Neural cell (in vitro differentiated cells): ENCODE results near the gene YWHAE. TPM values are rescaled to one million over a fixed set of nuclear protein-coding genes. Genes with fewer than 3 reads are reported as not detected.
"Not testable (repeated sequence)": the region's sequence is repeated elsewhere in the genome, so short reads cannot be mapped to it uniquely, and the experiment has no call there.

ENCODE experiments used
- H2AFZ ChIP-seq: fragments of 200-600, 300-800 bp; sonication (generic), shearing (Covaris generic); 2 replicates; pipeline ENCODE4 v1.6.0; 2014; ENCODE audit warnings: low read depth, mild to moderate bottlenecking, antibody characterized with exemption, low read length, moderate library complexity
- H3F3A ChIP-seq: fragments of 200-600 bp; shearing (Covaris generic); 2 replicates; pipeline ENCODE4 v1.6.1; 2016; ENCODE audit warnings: mild to moderate bottlenecking, moderate library complexity, mixed read lengths, antibody characterized with exemption, low read length; ENCODE audit not compliant: insufficient read depth, poor library complexity, severe bottlenecking
- H3K27ac ChIP-seq: fragments of 200-600, 300-800 bp; sonication (generic), shearing (Covaris generic); 2 replicates; pipeline ENCODE4 v1.5.1; 2014; ENCODE audit warnings: mild to moderate bottlenecking, low read length, moderate library complexity
- H3K27me3 ChIP-seq: fragments of 300-800, 200-600 bp; sonication (generic), shearing (Covaris generic); 2 replicates; pipeline ENCODE4 v1.6.0; 2014; ENCODE audit warnings: mild to moderate bottlenecking, low read depth, low read length, moderate library complexity; ENCODE audit not compliant: insufficient read depth
- H3K36me3 ChIP-seq: fragments of 300-800, 200-600 bp; sonication (generic), shearing (Covaris generic); 2 replicates; pipeline ENCODE4 v1.5.1; 2014; ENCODE audit warnings: mild to moderate bottlenecking, antibody characterized with exemption, low read length, moderate library complexity; ENCODE audit not compliant: insufficient read depth
- H3K4me2 ChIP-seq: fragments of 300-800, 200-600 bp; sonication (generic), shearing (Covaris generic); 2 replicates; pipeline ENCODE4 v1.6.0; 2014; ENCODE audit warnings: mild to moderate bottlenecking, low read length
- H3K4me3 ChIP-seq: fragments of 300-800, 200-600 bp; sonication (generic), shearing (Covaris generic); 2 replicates; pipeline ENCODE4 v1.5.1; 2014; ENCODE audit warnings: mild to moderate bottlenecking, low read length, moderate library complexity
- H3K79me2 ChIP-seq: fragments of 200-600 bp; shearing (Covaris generic); replicated peaks from 2 replicates; pipeline ENCODE4 v1.6.0; 2014; ENCODE audit warnings: mild to moderate bottlenecking, low read length, moderate library complexity; ENCODE audit not compliant: insufficient read depth
- H3K9ac ChIP-seq: fragments of 300-800, 200-600 bp; sonication (generic), shearing (Covaris generic); 2 replicates; pipeline ENCODE4 v1.6.1; 2016; ENCODE audit warnings: mild to moderate bottlenecking, low read length, mixed read lengths
- H3K9me2 ChIP-seq: fragments of 200-600 bp; shearing (Covaris generic); 2 replicates; pipeline ENCODE4 v1.6.1; 2016; ENCODE audit warnings: mild to moderate bottlenecking, low read length, mixed read lengths; ENCODE audit not compliant: insufficient read depth
- H3K9me3 ChIP-seq: fragments of 200-600, 300-800 bp; sonication (generic), shearing (Covaris generic); 2 replicates; pipeline ENCODE4 v1.6.1; 2016; ENCODE audit warnings: mild to moderate bottlenecking, mixed run types, low read length, moderate library complexity, mixed read lengths
- H4K20me1 ChIP-seq: fragments of 200-600 bp; shearing (Covaris generic); 2 replicates; pipeline ENCODE4 v1.6.1; 2016; ENCODE audit warnings: mild to moderate bottlenecking, mixed run types; ENCODE audit not compliant: insufficient read depth
- CTCF ChIP-seq: fragments of 450-650 bp; IDR thresholded peaks from 2 replicates; pipeline ENCODE4 v1.5.1; 2014; ENCODE audit warnings: antibody characterized with exemption, mild to moderate bottlenecking, moderate library complexity; ENCODE audit not compliant: poor library complexity, severe bottlenecking
- EP300 ChIP-seq: fragments of 450-650 bp; conservative IDR thresholded peaks from 2 replicates; pipeline ENCODE4 v1.6.1; 2014; ENCODE audit warnings: antibody characterized with exemption, mild to moderate bottlenecking, moderate library complexity; ENCODE audit not compliant: poor library complexity, severe bottlenecking
- EZH2 ChIP-seq: fragments of 200-600, 300-800 bp; shearing (Covaris generic), sonication (generic); IDR thresholded peaks from 2 replicates; pipeline ENCODE4 v1.6.1; 2014; ENCODE audit warnings: antibody characterized with exemption, low read length, borderline replicate concordance, mild to moderate bottlenecking; ENCODE audit not compliant: insufficient read depth, poor library complexity, severe bottlenecking
- MXI1 ChIP-seq: fragments of 450-650 bp; conservative IDR thresholded peaks from 2 replicates; pipeline ENCODE4 v1.6.1; 2014; ENCODE audit warnings: antibody characterized with exemption, mild to moderate bottlenecking; ENCODE audit not compliant: poor library complexity, severe bottlenecking
- POLR2AphosphoS5 ChIP-seq: IDR thresholded peaks from 2 replicates; pipeline ENCODE4 v1.6.1; 2012
- RAD21 ChIP-seq: fragments of 450-650 bp; conservative IDR thresholded peaks from 2 replicates; pipeline ENCODE4 v1.6.1; 2014; ENCODE audit warnings: antibody characterized with exemption, mild to moderate bottlenecking, moderate library complexity
- REST ChIP-seq: IDR thresholded peaks from 2 replicates; pipeline ENCODE4 v1.6.1; 2012; ENCODE audit warnings: borderline replicate concordance
- SMC3 ChIP-seq: fragments of 450-650 bp; conservative IDR thresholded peaks from 2 replicates; pipeline ENCODE4 v1.6.1; 2014; ENCODE audit warnings: antibody characterized with exemption, mild to moderate bottlenecking, moderate library complexity; ENCODE audit not compliant: poor library complexity
- TAF1 ChIP-seq: IDR thresholded peaks from 2 replicates; pipeline ENCODE4 v1.6.1; 2012; ENCODE audit warnings: low read depth
- polyA plus RNA-seq: library from polyadenylated mRNA; depleted of rRNA; stranded (reverse); fragments of >200 nt; gene quantifications from 2 replicates; pipeline ENCODE4 v1.2.3, GENCODE V29; 2014

The YWHAE gene
- polyA plus RNA-seq, 1 donor from 2014 or later = 594 TPM

GRCh38 chr17:1354030-1354429 is 46.0 kb downstream of the YWHAE start:
- H3K36me3 ChIP-seq = no peaks in the 10 kb centered on the region
- no peak overlapping the region for H2AFZ ChIP-seq
- H3K9me3 ChIP-seq = no peaks in the 10 kb centered on the region
- no peak for TF ChIP-seq MXI1
- TF ChIP-seq EZH2 = no peak
- no peak for TF ChIP-seq TAF1
- no peak for TF ChIP-seq CTCF
- no peak for TF ChIP-seq POLR2AphosphoS5
- no peak for TF ChIP-seq RAD21
- TF ChIP-seq EP300 = no peak
- no peak for TF ChIP-seq SMC3
- no peak for TF ChIP-seq REST
- H3K9me2 ChIP-seq = no peaks in the 10 kb centered on the region
- no peak overlapping the region for H3K27ac ChIP-seq
- no peak overlapping the region for H3K9ac ChIP-seq
- no peak overlapping the region for H3K4me3 ChIP-seq
- H3K27me3 ChIP-seq = no peaks in the 10 kb centered on the region
- H3K4me2 ChIP-seq = no peak overlapping the region
- peaks cover 49% of the 10 kb centered on the region for H3K79me2 ChIP-seq
- peaks cover 5% of the 10 kb centered on the region for H4K20me1 ChIP-seq
- no peaks in the 10 kb centered on the region for H3F3A ChIP-seq

GRCh38 chr17:1352530-1352929 is 47.5 kb downstream of the YWHAE start:
- H3K4me3 ChIP-seq, H3F3A ChIP-seq, H3K27me3 ChIP-seq, H3K9me2 ChIP-seq, H3K9ac ChIP-seq, H3K27ac ChIP-seq, H2AFZ ChIP-seq, H3K36me3 ChIP-seq, H3K9me3 ChIP-seq, H3K4me2 ChIP-seq: not testable (repeated sequence)
- Histone ChIP-seq H3K79me2 (peaks cover 55% of the 10 kb centered on the region), H4K20me1 (peaks cover 11% of the 10 kb centered on the region)

- Histone ChIP-seq H3K27ac (no peak overlapping the region), H3K27me3 (no peaks in the 10 kb centered on the region), H3K9me2 (no peaks in the 10 kb centered on the region), H3K4me3 (no peak overlapping the region), H2AFZ (no peak overlapping the region), H3K9me3 (no peaks in the 10 kb centered on the region), H4K20me1 (peaks cover 12% of the 10 kb centered on the region), H3K79me2 (peaks cover 55% of the 10 kb centered on the region), H3K36me3 (no peaks in the 10 kb centered on the region), H3K9ac (no peak overlapping the region), H3K4me2 (no peak overlapping the region), H3F3A (no peaks in the 10 kb centered on the region)
- TF ChIP-seq RAD21 (no peak), SMC3 (no peak), EP300 (no peak), CTCF (no peak), TAF1 (no peak), EZH2 (no peak), MXI1 (no peak), POLR2AphosphoS5 (no peak), REST (no peak)
These were observed 48.1 kb downstream of the YWHAE start for GRCh38 chr17:1351971-1352370.
